SK-N-MC (cell line): ENCODE measurements around the gene IRF9.

Experiments
- DNase-seq: peaks from one replicate; pipeline ENCODE4 v3.0.0-alpha.2; 2011; ENCODE audit warnings: low read depth, low spot score
- H3K27ac ChIP-seq: fragments of 200-600 bp; sonication (generic); 2 replicates; pipeline ENCODE4 v1.5.1; 2016; ENCODE audit warnings: mixed run types
- H3K36me3 ChIP-seq: fragments of 200-600 bp; sonication (generic); 2 replicates; pipeline ENCODE4 v1.6.1; 2017; ENCODE audit warnings: antibody characterized with exemption, low read length, mixed read lengths; ENCODE audit not compliant: insufficient read depth
- H3K4me3 ChIP-seq: fragments of 200-600 bp; sonication (generic); 2 replicates; pipeline ENCODE4 v1.5.1; 2016
- H3K9ac ChIP-seq: fragments of 200-600 bp; sonication (generic); 2 replicates; pipeline ENCODE4 v1.8.0; 2017; ENCODE audit warnings: mixed run types, mixed read lengths; ENCODE audit not compliant: insufficient read length
- H3K9me3 ChIP-seq: fragments of 200-600 bp; sonication (generic); 2 replicates; pipeline ENCODE4 v1.6.1; 2017; ENCODE audit warnings: low read depth, mild to moderate bottlenecking, antibody characterized with exemption, low read length, moderate library complexity, mixed read lengths
- EZH2 ChIP-seq: fragments of 200-600 bp; sonication (generic); IDR thresholded peaks from one replicate; pipeline ENCODE4 v1.6.1; 2017; ENCODE audit warnings: antibody characterized with exemption
- FOXP2 ChIP-seq: optimal IDR thresholded peaks from 2 replicates; pipeline ENCODE3; 2011; ENCODE audit warnings: mild to moderate bottlenecking, moderate library complexity; ENCODE audit not compliant: insufficient read depth; ENCODE audit errors: extremely low read length, control extremely low read depth
- POLR2AphosphoS5 ChIP-seq: IDR thresholded peaks from 2 replicates; pipeline ENCODE4 v1.6.1; 2012; ENCODE audit warnings: mild to moderate bottlenecking, low read depth, low read length, borderline replicate concordance

Gene IRF9

DNA sequence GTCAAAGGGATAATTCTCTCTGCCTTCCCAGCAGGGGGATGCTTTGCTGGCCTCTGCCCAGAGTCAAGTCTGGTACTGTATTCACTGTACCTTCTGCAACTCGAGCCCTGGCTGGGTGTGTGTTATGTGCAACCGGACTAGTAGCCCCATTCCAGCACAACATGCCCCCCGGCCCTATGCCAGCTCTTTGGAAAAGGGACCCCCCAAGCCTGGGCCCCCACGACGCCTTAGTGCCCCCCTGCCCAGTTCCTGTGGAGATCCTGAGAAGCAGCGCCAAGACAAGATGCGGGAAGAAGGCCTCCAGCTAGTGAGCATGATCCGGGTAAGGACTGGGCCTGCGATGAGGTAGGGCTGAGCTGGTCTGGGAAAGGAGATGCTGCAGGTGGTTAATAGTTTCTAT lies 10.5 kb upstream of the IRF9 start:
- no peak for DNase-seq
- no peak for TF ChIP-seq FOXP2
- no peak for TF ChIP-seq POLR2AphosphoS5
- no peak for TF ChIP-seq EZH2

GRCh38 chr14:24150993-24151392 lies 10.1 kb upstream of the IRF9 start:
- no peak for DNase-seq
- TF ChIP-seq POLR2AphosphoS5 (no peak), EZH2 (no peak), FOXP2 (no peak)
- Histone ChIP-seq H3K9me3 (no peaks in the 10 kb centered on the region), H3K4me3 (no peak overlapping the region), H3K36me3 (peaks cover 43% of the 10 kb centered on the region; the same call in 1 of the 2 replicates), H3K27ac (no peak overlapping the region), H3K9ac (no peak overlapping the region)

More for the DNA sequence above, 10.5 kb upstream of the IRF9 start:
- Histone ChIP-seq H3K9me3 (no peaks in the 10 kb centered on the region), H3K36me3 (peaks cover 39% of the 10 kb centered on the region; the same call in 1 of the 2 replicates), H3K9ac (no peak overlapping the region), H3K4me3 (no peak overlapping the region), H3K27ac (no peak overlapping the region)

DNA sequence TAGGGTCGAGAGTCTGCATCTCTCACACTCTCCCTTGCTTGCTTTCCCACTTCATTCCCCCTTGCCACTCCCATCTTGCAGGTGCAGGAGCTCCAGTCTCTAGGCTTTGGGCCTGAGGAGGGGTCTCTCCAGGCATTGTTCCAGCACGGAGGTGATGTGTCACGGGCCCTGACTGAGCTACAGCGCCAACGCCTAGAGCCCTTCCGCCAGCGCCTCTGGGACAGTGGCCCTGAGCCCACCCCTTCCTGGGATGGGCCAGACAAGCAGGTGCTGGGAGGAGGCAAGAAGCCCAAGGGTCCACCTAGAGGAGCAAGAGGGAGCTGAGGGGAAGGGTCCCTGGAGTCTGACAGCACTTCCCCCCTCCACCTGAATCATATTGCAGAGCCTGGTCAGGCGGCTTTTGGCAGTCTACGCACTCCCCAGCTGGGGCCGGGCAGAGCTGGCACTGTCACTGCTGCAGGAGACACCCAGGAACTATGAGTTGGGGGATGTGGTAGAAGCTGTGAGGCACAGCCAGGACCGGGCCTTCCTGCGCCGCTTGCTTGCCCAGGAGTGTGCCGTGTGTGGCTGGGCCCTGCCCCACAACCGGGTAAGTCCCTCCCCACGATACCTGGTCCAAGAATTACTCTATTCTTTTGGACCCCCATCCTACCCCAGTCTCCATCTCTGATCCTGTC lies 9.5 kb upstream of the IRF9 start:
- Histone ChIP-seq H3K4me3 (no peak overlapping the region), H3K9me3 (no peaks in the 10 kb centered on the region), H3K9ac (no peak overlapping the region), H3K36me3 (peaks cover 43% of the 10 kb centered on the region; the same call in 1 of the 2 replicates), H3K27ac (no peak overlapping the region)
- no peak for DNase-seq
- TF ChIP-seq FOXP2 (no peak), POLR2AphosphoS5 (no peak), EZH2 (no peak)

DNA sequence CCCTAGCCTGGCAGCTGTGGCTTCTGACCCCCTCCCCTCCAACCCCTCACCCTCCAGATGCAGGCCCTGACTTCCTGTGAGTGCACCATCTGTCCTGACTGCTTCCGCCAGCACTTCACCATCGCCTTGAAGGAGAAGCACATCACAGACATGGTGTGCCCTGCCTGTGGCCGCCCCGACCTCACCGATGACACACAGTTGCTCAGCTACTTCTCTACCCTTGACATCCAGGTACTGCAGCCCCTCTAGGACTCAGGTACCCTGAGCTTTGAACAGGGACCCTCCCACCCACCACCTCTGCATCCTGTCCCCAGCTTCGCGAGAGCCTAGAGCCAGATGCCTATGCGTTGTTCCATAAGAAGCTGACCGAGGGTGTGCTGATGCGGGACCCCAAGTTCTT lies 6.0 kb upstream of the IRF9 start:
- H3K36me3 ChIP-seq, result peaks cover 58% of the 10 kb centered on the region
- H3K27ac ChIP-seq, result no peak overlapping the region
- no peak for DNase-seq
- H3K9me3 ChIP-seq, result no peaks in the 10 kb centered on the region
- H3K4me3 ChIP-seq, result no peak overlapping the region
- no peak for TF ChIP-seq POLR2AphosphoS5
- no peak for TF ChIP-seq FOXP2
- no peak for TF ChIP-seq EZH2
- no peak overlapping the region for H3K9ac ChIP-seq

DNA sequence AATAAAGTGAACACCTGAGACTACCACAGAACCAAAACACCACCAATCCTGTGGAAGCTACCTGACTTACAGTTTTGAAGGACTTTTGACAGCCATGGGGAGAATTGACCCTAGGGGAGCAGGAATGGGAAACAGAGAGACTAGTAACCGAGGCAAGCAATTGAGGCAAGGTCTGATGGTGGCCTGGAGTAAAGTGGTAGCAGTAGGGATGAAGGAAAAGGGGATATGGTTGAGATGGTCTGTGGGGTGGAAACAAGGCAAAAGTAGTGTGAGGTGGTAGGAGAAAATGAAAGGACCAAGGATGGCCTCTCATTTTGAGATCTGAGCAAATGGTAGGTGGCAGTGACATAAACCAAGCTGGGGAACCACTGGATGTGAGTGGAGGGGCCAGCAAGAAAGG lies 4.2 kb upstream of the IRF9 start:
- H3K4me3 ChIP-seq, result no peak overlapping the region
- TF ChIP-seq FOXP2, result no peak
- no peak for TF ChIP-seq EZH2
- TF ChIP-seq POLR2AphosphoS5, result no peak
- no peaks in the 10 kb centered on the region for H3K9me3 ChIP-seq
- peaks cover 48% of the 10 kb centered on the region for H3K36me3 ChIP-seq
- H3K9ac ChIP-seq, result no peak overlapping the region
- no peak for DNase-seq
- H3K27ac ChIP-seq, result no peak overlapping the region

GRCh38 chr14:24157331-24157730 lies 3.7 kb upstream of the IRF9 start:
- DNase-seq, result no peak
- no peak for TF ChIP-seq EZH2
- TF ChIP-seq POLR2AphosphoS5, result no peak
- TF ChIP-seq FOXP2, result no peak
- no peaks in the 10 kb centered on the region for H3K9me3 ChIP-seq
- no peak overlapping the region for H3K9ac ChIP-seq
- H3K4me3 ChIP-seq, result no peak overlapping the region
- H3K36me3 ChIP-seq, result peaks cover 46% of the 10 kb centered on the region
- H3K27ac ChIP-seq, result no peak overlapping the region

DNA sequence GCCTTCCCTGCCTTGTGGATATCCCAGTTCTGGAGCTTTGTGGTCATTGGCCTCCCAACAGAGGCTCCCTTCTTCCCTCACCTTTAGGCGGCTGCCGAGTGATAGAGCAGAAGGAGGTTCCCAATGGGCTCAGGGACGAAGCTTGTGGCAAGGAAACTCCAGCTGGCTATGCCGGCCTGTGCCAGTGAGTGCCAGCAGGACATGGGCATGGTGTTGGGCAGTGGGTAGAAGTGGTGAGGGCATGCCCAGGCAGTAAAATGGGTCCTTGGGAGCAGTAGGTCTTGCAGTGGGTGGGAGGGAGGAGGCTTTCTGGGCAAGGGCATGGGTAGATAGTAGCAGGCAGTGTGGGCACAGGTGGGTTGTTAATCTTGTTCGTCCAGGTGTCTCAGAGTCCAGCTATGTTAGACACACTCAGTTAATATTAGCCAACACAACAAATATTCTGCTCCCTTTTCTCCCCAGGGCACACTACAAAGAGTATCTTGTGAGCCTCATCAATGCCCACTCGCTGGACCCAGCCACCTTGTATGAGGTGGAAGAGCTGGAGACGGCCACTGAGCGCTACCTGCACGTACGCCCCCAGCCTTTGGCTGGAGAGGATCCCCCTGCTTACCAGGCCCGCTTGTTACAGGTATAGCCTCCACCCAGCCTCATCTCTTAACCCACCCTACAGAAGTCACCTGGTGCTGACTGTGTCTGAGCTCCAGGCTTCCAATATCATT lies 1.1 kb upstream of the IRF9 start:
- no peak for DNase-seq
- TF ChIP-seq EZH2 (no peak), POLR2AphosphoS5 (no peak), FOXP2 (no peak)
- Histone ChIP-seq H3K36me3 (peaks cover 41% of the 10 kb centered on the region), H3K9me3 (no peaks in the 10 kb centered on the region), H3K9ac (no peak overlapping the region), H3K27ac (no peak overlapping the region), H3K4me3 (no peak overlapping the region)

- peaks cover 36% of the 10 kb centered on the region for H3K36me3 ChIP-seq
- no peaks in the 10 kb centered on the region for H3K9me3 ChIP-seq
- TF ChIP-seq EZH2 (no peak), POLR2AphosphoS5 (no peak), FOXP2 (no peak)
- H3K4me3 ChIP-seq, result no peak overlapping the region
- no peak for DNase-seq
- H3K9ac ChIP-seq, result no peak overlapping the region
- H3K27ac ChIP-seq, result no peak overlapping the region
Measured at GRCh38 chr14:24160499-24160849, 591 bp upstream of the IRF9 start.
